ENCODE data around the gene WTIP. TPM values are rescaled to one million over a fixed set of nuclear protein-coding genes. Genes with fewer than 3 reads are reported as not detected.
"Not testable (repeated sequence)": the region's sequence is repeated elsewhere in the genome, so short reads cannot be mapped to it uniquely, and the experiment has no call there.

Gene WTIP
- polyA plus RNA-seq, 3 donors from 2014 or later = 0.03 TPM; not detected in 2

- H3K4me3 Mint-ChIP-seq = no peak overlapping the region
- H3K36me3 Mint-ChIP-seq = peaks cover 3 to 45% (median 41%) of the 10 kb centered on the region in 3 donors
- H3K27ac Mint-ChIP-seq = peak overlapping the region in 1 of 6 donors; percentile 14
Observed at GRCh38 chr19:34468409-34468808, 13.1 kb upstream of the WTIP start.

GRCh38 chr19:34469026-34469425 lies 12.5 kb upstream of the WTIP start:
- H3K4me1 Mint-ChIP-seq; H3K4me3 Mint-ChIP-seq; DNase-seq; H3K27me3 Mint-ChIP-seq (ENCODE audit: low read depth in 3 of 3); H3K9me3 Mint-ChIP-seq; H3K27ac Mint-ChIP-seq: not testable (repeated sequence)
- H3K36me3 Mint-ChIP-seq = peaks cover 3 to 41% (median 39%) of the 10 kb centered on the region in 3 donors

More at GRCh38 chr19:34468409-34468808, 13.1 kb upstream of the WTIP start:
- Mint-ChIP-seq H3K4me1 (no peaks in the 10 kb centered on the region), H3K9me3 (no peaks in the 10 kb centered on the region), H3K27me3 (ENCODE audit: low read depth in 3 of 3) (no peaks in the 10 kb centered on the region)
- DNase-seq = no peak

GRCh38 chr19:34471906-34472700 lies 9.5 kb upstream of the WTIP start:
- H3K36me3 Mint-ChIP-seq = peaks cover 3 to 28% (median 27%) of the 10 kb centered on the region in 3 donors
- H3K27me3 Mint-ChIP-seq (ENCODE audit: low read depth in 3 of 3) = peaks cover 0 to 2% (median 0%) of the 10 kb centered on the region in 3 donors
- H3K4me3 Mint-ChIP-seq = no peak overlapping the region
- DNase-seq = no peak
- peaks cover 0 to 5% of the 10 kb centered on the region in 2 donors for H3K4me1 Mint-ChIP-seq
- peak overlapping the region in 2 of 6 donors; percentile 22 to 33 for H3K27ac Mint-ChIP-seq
- no peaks in the 10 kb centered on the region for H3K9me3 Mint-ChIP-seq

GRCh38 chr19:34474233-34474989 lies 7.1 kb upstream of the WTIP start:
- H3K9me3 Mint-ChIP-seq = no peaks in the 10 kb centered on the region
- no peak for DNase-seq
- H3K4me3 Mint-ChIP-seq = no peak overlapping the region
- H3K4me1 Mint-ChIP-seq = peaks cover 0 to 5% of the 10 kb centered on the region in 2 donors
- H3K36me3 Mint-ChIP-seq = peaks cover 0 to 17% (median 16%) of the 10 kb centered on the region in 3 donors
- H3K27ac Mint-ChIP-seq = no peak overlapping the region
- peaks cover 0 to 9% (median 4%) of the 10 kb centered on the region in 3 donors for H3K27me3 Mint-ChIP-seq (ENCODE audit: low read depth in 3 of 3)

- peaks cover 1 to 15% (median 4%) of the 10 kb centered on the region in 3 donors for H3K27me3 Mint-ChIP-seq (ENCODE audit: low read depth in 3 of 3)
- H3K27ac Mint-ChIP-seq = no peak overlapping the region
- no peaks in the 10 kb centered on the region for H3K9me3 Mint-ChIP-seq
- peaks cover 0 to 17% (median 16%) of the 10 kb centered on the region in 3 donors for H3K36me3 Mint-ChIP-seq
- H3K4me3 Mint-ChIP-seq = no peak overlapping the region
- DNase-seq = no peak
- peaks cover 0 to 5% of the 10 kb centered on the region in 2 donors for H3K4me1 Mint-ChIP-seq
Observed at GRCh38 chr19:34475026-34475974, 6.3 kb upstream of the WTIP start.

GRCh38 chr19:34475975-34476594 lies 5.5 kb upstream of the WTIP start:
- DNase-seq = no peak
- Mint-ChIP-seq H3K4me3 (no peak overlapping the region), H3K27ac (no peak overlapping the region), H3K9me3 (no peaks in the 10 kb centered on the region), H3K4me1 (peaks cover 0 to 5% of the 10 kb centered on the region in 2 donors), H3K27me3 (ENCODE audit: low read depth in 3 of 3) (peaks cover 3 to 15% (median 4%) of the 10 kb centered on the region in 3 donors), H3K36me3 (peaks cover 0 to 17% (median 16%) of the 10 kb centered on the region in 3 donors)

GRCh38 chr19:34478496-34478895 lies 3.1 kb upstream of the WTIP start:
- DNase-seq, H3K9me3 Mint-ChIP-seq, H3K4me3 Mint-ChIP-seq: not testable (repeated sequence)

GRCh38 chr19:34479396-34479795 lies 2.2 kb upstream of the WTIP start:
- H3K4me1 Mint-ChIP-seq = peaks cover 6 to 11% of the 10 kb centered on the region in 2 donors
- peaks cover 0 to 3% (median 0%) of the 10 kb centered on the region in 3 donors for H3K36me3 Mint-ChIP-seq
- H3K4me3 Mint-ChIP-seq = no peak overlapping the region

More at GRCh38 chr19:34478496-34478895, 3.1 kb upstream of the WTIP start:
- peaks cover 6 to 11% of the 10 kb centered on the region in 2 donors for H3K4me1 Mint-ChIP-seq
- not testable (repeated sequence) for H3K27ac Mint-ChIP-seq, H3K36me3 Mint-ChIP-seq
- H3K27me3 Mint-ChIP-seq (ENCODE audit: low read depth in 3 of 3) = peaks cover 7 to 20% (median 8%) of the 10 kb centered on the region in 3 donors

GRCh38 chr19:34480491-34480890 lies 1.1 kb upstream of the WTIP start:
- no peaks in the 10 kb centered on the region for H3K9me3 Mint-ChIP-seq
- H3K36me3 Mint-ChIP-seq = peaks cover 0 to 3% (median 0%) of the 10 kb centered on the region in 3 donors
- DNase-seq = no peak
- H3K27ac Mint-ChIP-seq = no peak overlapping the region
- no peak overlapping the region for H3K4me3 Mint-ChIP-seq
- H3K4me1 Mint-ChIP-seq = peaks cover 6 to 9% of the 10 kb centered on the region in 2 donors
- peaks cover 8 to 20% (median 12%) of the 10 kb centered on the region in 3 donors for H3K27me3 Mint-ChIP-seq (ENCODE audit: low read depth in 3 of 3)

More at GRCh38 chr19:34479396-34479795, 2.2 kb upstream of the WTIP start:
- peaks cover 8 to 20% (median 10%) of the 10 kb centered on the region in 3 donors for H3K27me3 Mint-ChIP-seq (ENCODE audit: low read depth in 3 of 3)
- no peak overlapping the region for H3K27ac Mint-ChIP-seq
- H3K9me3 Mint-ChIP-seq = no peaks in the 10 kb centered on the region
- no peak for DNase-seq

GRCh38 chr19:34481861-34482379 lies 362 bp downstream of the WTIP start:
- no peak for DNase-seq
- H3K4me1 Mint-ChIP-seq = peaks cover 6% of the 10 kb centered on the region in 2 donors
- peaks cover 0 to 2% (median 0%) of the 10 kb centered on the region in 6 donors for H3K9me3 Mint-ChIP-seq
- H3K27ac Mint-ChIP-seq = no peak overlapping the region
- peaks cover 0 to 3% (median 0%) of the 10 kb centered on the region in 3 donors for H3K36me3 Mint-ChIP-seq
- H3K4me3 Mint-ChIP-seq = no peak overlapping the region
- H3K27me3 Mint-ChIP-seq (ENCODE audit: low read depth in 3 of 3) = peaks cover 8 to 20% (median 12%) of the 10 kb centered on the region in 3 donors

- Mint-ChIP-seq H3K27me3 (ENCODE audit: low read depth in 3 of 3) (peaks cover 8 to 18% (median 12%) of the 10 kb centered on the region in 3 donors), H3K4me3 (peak overlapping the region in 2 of 5 donors; percentile 15 to 58), H3K27ac (no peak overlapping the region)
Observed at GRCh38 chr19:34482380-34483250, 1.1 kb downstream of the WTIP start.

GRCh38 chr19:34484328-34484727 lies 2.8 kb downstream of the WTIP start:
- Mint-ChIP-seq H3K27ac (no peak overlapping the region), H3K27me3 (ENCODE audit: low read depth in 3 of 3) (peaks cover 8 to 15% (median 12%) of the 10 kb centered on the region in 3 donors)

More at GRCh38 chr19:34482380-34483250, 1.1 kb downstream of the WTIP start:
- peaks cover 0 to 3% (median 0%) of the 10 kb centered on the region in 3 donors for H3K36me3 Mint-ChIP-seq
- peaks cover 6% of the 10 kb centered on the region in 2 donors for H3K4me1 Mint-ChIP-seq
- H3K9me3 Mint-ChIP-seq = peaks cover 0 to 2% (median 0%) of the 10 kb centered on the region in 6 donors
- no peak for DNase-seq

More at GRCh38 chr19:34484328-34484727, 2.8 kb downstream of the WTIP start:
- Mint-ChIP-seq H3K36me3 (peaks cover 0 to 3% (median 0%) of the 10 kb centered on the region in 3 donors), H3K9me3 (peaks cover 0 to 2% (median 0%) of the 10 kb centered on the region in 6 donors), H3K4me1 (peaks cover 6% of the 10 kb centered on the region in 2 donors), H3K4me3 (no peak overlapping the region)
- no peak for DNase-seq
